GM19467 (cell line): ENCODE results near the gene PLEKHG5.
"Not testable (repeated sequence)": the region's sequence is repeated elsewhere in the genome, so short reads cannot be mapped to it uniquely, and the experiment has no call there.

ENCODE experiments used
- ATAC-seq: cut with Tn5 transposase; IDR thresholded peaks from one replicate; pipeline ENCODE4 v1.9.1; 2021; ENCODE audit warnings: mild to moderate bottlenecking, moderate library complexity; ENCODE audit not compliant: unreplicated experiment

Gene PLEKHG5

GRCh38 chr1:6428453-6428852 lies 63.0 kb downstream of the PLEKHG5 start:
- not testable (repeated sequence) for ATAC-seq

- no peak for ATAC-seq
These were observed 63.8 kb downstream of the PLEKHG5 start for GRCh38 chr1:6427441-6428390.

GRCh38 chr1:6426972-6427350 lies 64.5 kb downstream of the PLEKHG5 start:
- ATAC-seq = no peak

DNA sequence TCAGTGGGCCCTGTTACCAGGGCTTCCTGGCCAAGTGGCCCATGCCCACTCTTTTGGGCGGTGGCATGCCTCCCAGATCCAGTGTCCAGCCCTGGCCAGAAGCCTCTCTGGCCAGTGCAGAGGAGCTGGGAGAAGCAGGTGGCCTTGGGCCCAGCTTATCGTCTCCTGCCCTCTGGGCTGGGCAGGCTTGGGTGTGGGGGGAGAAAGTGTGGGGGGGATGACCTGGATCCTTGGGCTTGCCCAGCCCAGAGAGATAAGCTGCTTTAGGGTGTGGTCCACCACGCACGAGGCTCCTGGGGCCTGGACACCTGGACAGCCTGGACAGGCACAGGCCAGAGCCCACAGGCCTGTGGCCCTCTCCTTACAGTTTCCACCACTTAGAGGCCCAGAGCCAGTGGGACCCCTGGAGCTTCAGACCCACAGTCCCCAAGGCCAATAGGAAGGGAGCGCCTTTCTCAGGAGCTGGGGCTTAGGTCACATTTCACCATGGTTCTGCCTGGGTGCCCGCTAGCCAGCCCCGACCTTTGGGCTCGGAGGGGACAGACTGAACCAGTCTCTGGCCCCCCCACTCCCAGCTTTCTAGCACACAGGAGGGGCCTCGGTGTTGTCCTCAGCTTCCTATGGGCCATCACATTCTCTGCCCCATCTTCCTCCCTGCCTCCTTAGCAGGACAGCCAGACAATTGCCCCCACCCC lies 65.0 kb downstream of the PLEKHG5 start:
- no peak for ATAC-seq

DNA sequence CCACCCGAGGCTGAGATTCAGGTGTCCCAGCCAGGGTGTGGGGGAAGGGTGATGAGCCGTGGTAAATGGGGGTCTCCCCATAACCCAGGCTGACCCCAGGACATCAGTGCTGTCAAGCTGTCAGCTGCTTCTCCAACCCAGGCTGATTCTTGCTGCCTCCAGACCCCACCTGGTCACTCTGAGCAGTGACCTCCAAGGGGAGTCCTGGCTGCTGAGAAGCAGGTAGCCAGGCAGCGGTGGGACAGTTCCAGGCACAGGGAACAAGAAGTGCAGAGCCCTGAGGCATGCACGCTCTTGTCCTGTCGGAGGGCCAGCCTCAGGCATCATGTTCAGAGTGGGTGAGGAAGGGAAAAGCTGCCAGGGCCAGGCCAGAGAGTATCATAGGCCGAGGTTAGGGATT lies 65.8 kb downstream of the PLEKHG5 start:
- no peak for ATAC-seq

DNA sequence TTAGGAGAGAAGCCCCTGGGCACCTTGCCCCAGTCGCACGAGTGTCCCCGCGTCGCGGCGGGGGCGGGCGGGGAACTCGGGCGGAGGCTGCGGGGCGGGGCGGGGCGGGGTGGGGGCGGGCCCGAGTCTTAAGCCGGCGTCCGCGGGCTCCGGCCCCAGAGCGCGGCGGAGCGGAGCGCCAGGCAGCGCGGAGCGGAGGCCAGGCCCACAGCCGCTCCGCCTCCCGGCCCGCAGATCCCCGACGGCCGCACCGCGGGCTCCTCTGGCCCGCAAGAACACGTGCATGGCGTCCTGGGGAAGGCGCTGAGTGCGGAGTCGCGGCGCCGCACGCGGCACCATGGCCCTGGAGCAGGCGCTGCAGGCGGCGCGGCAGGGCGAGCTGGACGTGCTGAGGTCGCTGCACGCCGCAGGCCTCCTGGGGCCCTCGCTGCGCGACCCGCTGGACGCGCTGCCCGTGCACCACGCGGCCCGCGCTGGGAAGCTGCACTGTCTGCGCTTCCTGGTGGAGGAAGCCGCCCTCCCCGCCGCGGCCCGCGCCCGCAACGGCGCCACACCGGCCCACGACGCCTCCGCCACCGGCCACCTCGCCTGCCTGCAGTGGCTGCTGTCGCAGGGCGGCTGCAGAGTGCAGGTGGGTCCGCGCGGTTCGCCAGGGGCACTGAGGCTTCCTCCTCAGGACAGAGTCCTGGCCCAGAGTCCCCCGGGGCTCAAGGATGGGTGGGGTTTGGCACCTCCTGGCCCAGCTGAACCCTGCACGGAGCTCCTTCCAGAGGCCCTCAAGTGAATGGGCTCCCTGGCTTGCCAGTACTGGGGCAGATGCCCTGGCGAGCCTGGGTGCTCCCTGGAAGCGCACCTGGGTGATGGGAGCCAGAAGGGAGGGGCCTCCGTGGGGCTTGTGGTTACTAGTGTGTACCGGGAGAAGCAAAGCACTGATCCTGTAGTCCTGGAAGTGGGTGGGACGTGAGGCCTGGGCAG lies 66.6 kb downstream of the PLEKHG5 start, which contains the start of gene ESPN:
Gene ESPN, plus strand, starts transcription at position 158 of the 975 bp plus-strand sequence. Its CDS starts 180 bp downstream, at position 338.
- ATAC-seq = no peak

DNA sequence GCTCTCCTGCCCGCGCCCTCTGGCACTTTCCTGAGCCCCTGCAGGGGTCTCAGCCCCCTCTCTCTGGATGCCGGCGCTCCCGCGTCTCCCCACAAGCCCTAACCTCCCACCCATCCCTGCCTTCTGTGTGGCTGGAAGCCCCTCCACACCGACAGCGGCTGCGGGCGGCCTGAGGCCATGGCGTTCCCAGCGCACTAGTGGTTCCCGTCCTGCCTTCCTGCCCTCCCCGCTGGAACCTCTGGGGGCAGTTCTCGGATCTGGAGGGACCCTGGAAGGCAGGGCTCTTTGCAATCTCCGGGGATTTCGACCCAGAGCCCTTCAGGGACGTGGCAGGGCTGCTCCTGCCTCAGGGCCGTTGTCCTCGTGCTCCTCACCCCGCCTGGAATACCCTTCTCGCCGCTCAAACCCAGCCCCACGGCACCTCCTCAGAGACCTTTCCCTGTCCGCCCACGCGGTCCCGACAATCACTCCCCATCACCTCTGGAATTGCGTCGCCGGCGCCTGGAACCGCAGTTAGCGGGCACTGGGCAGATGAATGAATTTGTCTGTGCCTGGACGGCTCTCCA lies 67.4 kb downstream of the PLEKHG5 start:
- ATAC-seq = no peak

DNA sequence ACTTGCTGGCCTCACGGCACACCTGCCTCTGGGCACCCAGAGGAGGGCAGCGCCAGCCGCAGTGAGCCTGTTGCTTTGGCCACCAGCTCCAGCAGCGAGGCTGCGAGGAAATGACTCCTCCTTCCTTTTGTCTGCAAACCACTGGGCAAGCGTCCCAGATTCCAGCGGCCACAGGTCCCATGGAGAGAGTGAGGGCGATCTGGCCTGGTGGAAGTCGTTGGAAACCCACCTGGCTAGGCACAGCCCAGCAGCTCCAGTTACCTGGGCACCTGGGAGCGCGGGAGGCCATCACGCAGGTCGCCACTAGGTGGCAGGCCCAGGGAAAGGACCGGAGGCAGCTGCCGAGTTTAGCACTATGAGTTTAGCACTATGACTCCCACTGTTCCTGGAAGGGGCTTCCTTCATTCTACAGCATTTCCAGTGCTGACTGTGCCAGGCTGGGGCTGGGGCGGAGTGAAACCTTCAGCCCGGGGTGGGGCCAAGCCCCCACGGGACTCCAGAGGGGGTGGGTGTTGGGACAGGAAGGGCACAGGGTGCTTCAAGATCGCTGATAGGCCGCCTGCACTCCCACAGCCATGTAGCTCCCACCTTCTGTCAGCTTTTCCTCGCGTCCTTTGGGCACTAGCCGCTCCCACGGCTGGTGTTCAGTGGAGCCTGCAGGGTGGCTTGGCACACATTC lies 68.0 kb downstream of the PLEKHG5 start:
- ATAC-seq = no peak

- ATAC-seq = no peak
These were observed 70.2 kb downstream of the PLEKHG5 start for GRCh38 chr1:6421266-6421665.

DNA sequence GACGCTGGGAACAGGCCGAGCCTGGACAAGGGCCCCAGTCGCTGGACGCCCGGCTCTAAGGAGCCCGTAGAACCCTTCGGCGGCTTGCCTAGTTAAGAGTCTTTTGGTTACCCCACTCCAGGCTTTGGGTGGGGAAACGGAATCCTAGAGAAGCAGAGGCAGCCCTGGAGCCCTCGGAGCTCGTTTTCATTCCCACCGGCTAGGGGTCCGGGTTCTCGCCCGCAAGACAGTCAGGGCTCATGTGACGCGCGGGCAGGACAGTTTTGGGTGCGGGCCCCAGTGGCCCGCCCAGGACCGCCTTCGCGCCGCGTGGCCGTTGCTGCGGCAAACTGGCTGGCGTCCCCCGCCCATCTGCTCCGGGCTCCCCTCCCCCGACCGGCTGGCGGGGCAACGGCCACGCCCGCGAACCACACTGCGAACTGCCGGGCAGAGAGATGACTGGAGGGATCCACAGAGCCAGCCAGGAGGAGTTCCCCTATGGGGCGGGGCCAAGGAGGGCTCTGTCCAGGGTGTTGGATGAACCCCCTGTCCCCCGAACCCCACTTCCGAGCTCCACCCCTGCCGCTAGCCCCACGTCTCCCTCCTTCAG lies 70.9 kb downstream of the PLEKHG5 start:
- ATAC-seq = no peak

GRCh38 chr1:6419804-6420453 lies 71.5 kb downstream of the PLEKHG5 start, which contains the start of gene HES2:
HES2 (minus strand) TSS chr1:6419919; CDS start chr1:6419820, 99 bp downstream.
- no peak for ATAC-seq

- no peak for ATAC-seq
These were observed 72.1 kb downstream of the PLEKHG5 start for GRCh38 chr1:6419397-6419803.

DNA sequence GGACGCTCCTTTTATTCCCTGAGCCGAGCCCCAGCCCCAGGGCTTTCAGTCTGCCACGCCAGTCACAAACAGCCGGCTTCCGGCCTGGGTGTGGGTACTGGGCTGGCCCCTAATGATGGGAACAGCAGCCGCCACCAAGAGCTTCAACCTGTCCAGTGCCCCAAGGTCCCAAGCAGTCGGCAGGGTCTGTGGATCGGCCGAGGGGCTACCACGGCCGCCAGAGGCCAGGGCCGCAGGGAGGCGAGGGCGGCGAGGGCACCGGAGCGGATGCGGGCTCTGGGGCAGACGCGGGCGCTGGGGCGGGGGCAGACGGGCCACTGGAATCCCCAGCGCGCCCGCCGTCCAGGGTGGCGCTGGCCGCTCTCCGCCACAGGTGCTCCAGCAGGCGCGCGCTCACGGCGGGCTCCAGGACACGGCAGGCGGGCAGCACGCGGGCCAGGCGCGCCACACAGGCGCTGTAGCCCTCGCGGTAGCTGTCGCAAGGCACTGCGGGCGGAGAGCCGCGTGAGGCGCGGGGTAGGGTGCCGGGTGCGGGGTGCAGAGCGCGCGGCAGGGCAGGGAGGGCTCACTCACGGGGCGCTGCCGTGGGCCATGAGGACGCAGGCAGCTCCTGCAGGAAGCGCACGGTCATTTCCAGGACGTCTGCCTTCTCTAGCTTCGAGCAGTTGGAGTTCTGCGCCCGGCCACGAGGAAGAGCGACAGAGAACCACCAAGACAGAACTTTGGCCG lies 72.6 kb downstream of the PLEKHG5 start:
- no peak for ATAC-seq

- no peak for ATAC-seq
These were observed 73.4 kb downstream of the PLEKHG5 start for GRCh38 chr1:6417961-6418667.
